Neural progenitor cell (in vitro differentiated cells): ENCODE measurements around the gene TTLL5.

Experiments
- EZH2 ChIP-seq: fragments of 200-600 bp; sonication (generic); IDR thresholded peaks from 2 replicates; pipeline ENCODE4 v1.6.1; 2017; ENCODE audit warnings: antibody characterized with exemption, mild to moderate bottlenecking, moderate library complexity
- TF ChIP-seq, protein P1 (sequence below): fragments of 200-600 bp; sonication (generic); IDR thresholded peaks from 2 replicates; pipeline ENCODE4 v1.5.1; 2017; ENCODE audit warnings: antibody characterized with exemption, mild to moderate bottlenecking

DNA sequence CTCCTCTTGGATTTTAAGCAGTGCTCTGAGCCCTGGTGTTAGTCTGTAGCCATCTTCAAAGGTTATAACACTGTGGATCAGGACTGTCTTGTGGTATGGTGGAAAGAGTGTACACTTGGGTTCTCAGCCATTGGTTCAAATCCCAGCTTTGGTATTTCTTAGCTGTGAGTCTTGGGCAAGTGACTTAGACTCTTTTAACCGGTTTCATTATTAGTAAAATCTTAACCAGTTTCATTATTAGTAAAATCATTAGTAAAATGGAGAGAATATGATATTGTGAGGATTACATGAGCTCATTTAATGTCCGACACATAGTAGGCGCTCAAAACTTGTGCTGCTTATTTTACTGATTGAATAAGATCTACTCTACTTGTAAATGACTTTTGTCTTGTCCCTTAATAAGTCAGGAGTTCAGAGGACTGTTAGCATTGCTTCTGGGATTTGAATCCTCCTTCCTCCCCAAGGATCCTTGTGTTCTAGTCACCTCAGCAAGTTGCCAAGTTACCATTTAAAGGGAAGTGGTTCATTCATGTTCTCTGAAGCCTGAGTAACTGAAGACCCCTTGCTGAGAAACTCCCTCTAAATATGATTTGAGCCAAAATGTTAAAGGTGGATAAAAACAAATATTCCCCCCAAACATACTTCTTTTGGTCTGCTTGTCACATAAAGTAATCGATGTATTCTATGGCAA lies 12.4 kb downstream of the TTLL5 start:
- TF ChIP-seq, protein P1, sequence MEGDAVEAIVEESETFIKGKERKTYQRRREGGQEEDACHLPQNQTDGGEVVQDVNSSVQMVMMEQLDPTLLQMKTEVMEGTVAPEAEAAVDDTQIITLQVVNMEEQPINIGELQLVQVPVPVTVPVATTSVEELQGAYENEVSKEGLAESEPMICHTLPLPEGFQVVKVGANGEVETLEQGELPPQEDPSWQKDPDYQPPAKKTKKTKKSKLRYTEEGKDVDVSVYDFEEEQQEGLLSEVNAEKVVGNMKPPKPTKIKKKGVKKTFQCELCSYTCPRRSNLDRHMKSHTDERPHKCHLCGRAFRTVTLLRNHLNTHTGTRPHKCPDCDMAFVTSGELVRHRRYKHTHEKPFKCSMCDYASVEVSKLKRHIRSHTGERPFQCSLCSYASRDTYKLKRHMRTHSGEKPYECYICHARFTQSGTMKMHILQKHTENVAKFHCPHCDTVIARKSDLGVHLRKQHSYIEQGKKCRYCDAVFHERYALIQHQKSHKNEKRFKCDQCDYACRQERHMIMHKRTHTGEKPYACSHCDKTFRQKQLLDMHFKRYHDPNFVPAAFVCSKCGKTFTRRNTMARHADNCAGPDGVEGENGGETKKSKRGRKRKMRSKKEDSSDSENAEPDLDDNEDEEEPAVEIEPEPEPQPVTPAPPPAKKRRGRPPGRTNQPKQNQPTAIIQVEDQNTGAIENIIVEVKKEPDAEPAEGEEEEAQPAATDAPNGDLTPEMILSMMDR = no peak
- TF ChIP-seq EZH2 = no peak
